Heart right ventricle (tissue), 16 donors: ENCODE results near the gene NUP155. TPM values are rescaled to one million over a fixed set of nuclear protein-coding genes. Genes with fewer than 3 reads are reported as not detected.
"Not testable (repeated sequence)": the region's sequence is repeated elsewhere in the genome, so short reads cannot be mapped to it uniquely, and the experiment has no call there.

ENCODE experiments used
- ATAC-seq, 8 donors: fragments of 200-7000 bp; cut with Tn5 transposase; one replicate each; pipeline ENCODE4 v1.9.1; 2020; ENCODE audit warnings: mild to moderate bottlenecking in 8 of 8, moderate library complexity in 8 of 8, moderate number of reproducible peaks in 1 of 8
- DNase-seq, 2 donors: peaks; one replicate each; pipeline ENCODE4 v3.0.0-alpha.2; 2020
- H3K27ac ChIP-seq, 10 donors: fragments of 200-600 bp; sonication (generic) in 2 of 10; one replicate each; pipeline versions ENCODE4 v1.5.0 to v1.8.0; 2020 to 2022; ENCODE audit warnings: mild to moderate bottlenecking in 3 of 10
- H3K27me3 ChIP-seq, 7 donors: fragments of 200-600 bp; one replicate each; pipeline ENCODE4 v1.8.0; 2021 to 2022; ENCODE audit warnings: mild to moderate bottlenecking in 2 of 7
- H3K36me3 ChIP-seq, 9 donors: fragments of 200-600 bp; sonication (generic) in 1 of 9; one replicate each; pipeline versions ENCODE4 v1.5.0 to v1.8.0; 2020 to 2022; ENCODE audit warnings: mild to moderate bottlenecking in 2 of 9
- H3K4me1 ChIP-seq, 9 donors: fragments of 200-600 bp; sonication (generic) in 1 of 9; one replicate each; pipeline versions ENCODE4 v1.5.0 to v1.8.0; 2020 to 2022; ENCODE audit warnings: mild to moderate bottlenecking in 4 of 9
- H3K4me3 ChIP-seq, 10 donors: fragments of 200-600 bp; sonication (generic) in 2 of 10; one replicate each; pipeline versions ENCODE4 v1.5.0 to v1.8.0; 2020 to 2022; ENCODE audit warnings: mild to moderate bottlenecking in 7 of 10, moderate library complexity in 2 of 10
- H3K9me3 ChIP-seq, 11 donors: fragments of 200-600 bp in 10 of 11; sonication (generic) in 2 of 11; one replicate each; pipeline versions ENCODE4 v1.5.0 to v1.8.0; 2013 to 2022; ENCODE audit warnings: mild to moderate bottlenecking in 2 of 11, control low read depth in 1 of 11, moderate library complexity in 1 of 11
- CTCF ChIP-seq, 9 donors: fragments of 200-600 bp; sonication (generic) in 2 of 9; IDR thresholded peaks; one replicate each; pipeline versions ENCODE4 v1.5.0 to v1.8.0; 2021 to 2022; ENCODE audit warnings: antibody characterized with exemption in 9 of 9, mild to moderate bottlenecking in 5 of 9, moderate library complexity in 1 of 9
- WGBS, 2 donors: extraction: QIAGEN DNeasy Blood & Tissue Kit; methylation state at CpG; one replicate each; pipeline ENCODE4 v1.1.7; 2013; ENCODE audit warnings: inconsistent platforms in 1 of 2; 5-methylcytosine and 5-hydroxymethylcytosine counted together
- intact Hi-C, 10 donors: fragments of 100-400 bp; cut with DNase I; formaldehyde crosslinking; loops; one replicate each; pipeline versions ENCODE4 v1.11.1 to v1.14.2; 2022
- polyA plus RNA-seq, 2 donors: library from polyadenylated mRNA; stranded (reverse); fragments of 200-250 nt; gene quantifications; one replicate each; pipeline ENCODE4 v1.2.3, GENCODE V29; 2013
- total RNA-seq, 10 donors: library from RNA; stranded (reverse); fragmentation: NEBNext Ultra II Directional in 3 of 10; extraction: Animal tissue kit (Norgen Biotek cat#: 25700) in 3 of 10; gene quantifications; one replicate each; pipeline versions ENCODE4 v1.2.1 to v1.2.4, GENCODE V29; 2021 to 2023
- donor health status: Arrhythmogenic right ventricular cardiomyopathy.
- donor health status: ischemic (EF 13 %, LVEDD 7.1; RV severe dilation, severe dysfunction).
- donor health status: healthy with polysubstance abuse.
- donor health status: DM: no; HTN: yes; CAD: no.
- donor health status: DM: no; HTN: no; CAD: no.
- donor health status: ischemic (EF 25% LVEDD 6.9; RV normal size, moderate dysfunction).
- donor health status: ischemic (EF 25% LVEDD 5.7; RV mildly dilated, moderate dysfunction).
- donor health status: healthy.
- donor health status: DM: yes; HTN: yes; CAD: no.
- donor health status: Ischemic cardiomyopathy.
- donor health status: ischemic (EF 35%, LVEDD 5.7; RV mildly dilated, moderate dysfunction).
- donor health status: nonischemic (EF 11% LVEDD 7.7; RV severe dilation, severe dysfunction).
- donor health status: DM: yes; HTN: yes; CAD: no.
- donor health status: PGD.
- donor health status: ischemic (EF 29% LVEDD 5.4; RV normal size, mild dysfunction).
- donor health status: nonischemic (EF 23%, LVEDD 6.1; RV moderate dilation, normal function).

Gene NUP155
- total and polyA plus RNA-seq, 12 donors, result 2.2 to 16.0 (median 13.5) TPM

DNA sequence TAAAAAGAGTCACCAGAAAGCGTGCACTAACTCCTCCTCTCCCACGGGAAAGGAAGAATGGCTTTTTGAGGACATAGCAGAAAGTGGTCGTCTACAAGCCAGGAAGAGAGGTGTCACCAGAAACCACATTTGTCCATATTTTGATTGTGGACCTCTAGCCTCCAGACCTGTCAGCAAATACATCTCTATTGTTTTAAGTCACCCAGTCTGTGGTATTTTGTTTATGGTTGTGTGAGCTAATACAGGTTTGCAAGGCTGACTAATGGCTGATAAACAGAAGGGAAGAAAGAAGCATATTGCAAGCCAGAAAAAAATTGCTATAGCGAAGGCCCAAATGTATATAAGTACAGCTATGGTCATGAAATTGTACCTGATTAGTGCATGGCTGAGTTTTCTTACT, 29.6 kb upstream of the NUP155 start:
- DNase-seq (no peak), ATAC-seq (no peak)
- 88% methylated on average over 4 of the region's 4 CpGs for WGBS, 2 donors
- H3K4me1 ChIP-seq, result peaks cover 0 to 7% (median 0%) of the 10 kb centered on the region in 9 donors
- peaks cover 0 to 94% (median 0%) of the 10 kb centered on the region in 9 donors for H3K36me3 ChIP-seq
- no peaks in the 10 kb centered on the region for H3K9me3 ChIP-seq
- no peak for TF ChIP-seq CTCF (IDR thresholded peaks at IDR 0.05)
- H3K4me3 ChIP-seq, result no peak overlapping the region
- no peaks in the 10 kb centered on the region for H3K27me3 ChIP-seq
- H3K27ac ChIP-seq, result no peak overlapping the region
- intact Hi-C loops, result no loop called here

DNA sequence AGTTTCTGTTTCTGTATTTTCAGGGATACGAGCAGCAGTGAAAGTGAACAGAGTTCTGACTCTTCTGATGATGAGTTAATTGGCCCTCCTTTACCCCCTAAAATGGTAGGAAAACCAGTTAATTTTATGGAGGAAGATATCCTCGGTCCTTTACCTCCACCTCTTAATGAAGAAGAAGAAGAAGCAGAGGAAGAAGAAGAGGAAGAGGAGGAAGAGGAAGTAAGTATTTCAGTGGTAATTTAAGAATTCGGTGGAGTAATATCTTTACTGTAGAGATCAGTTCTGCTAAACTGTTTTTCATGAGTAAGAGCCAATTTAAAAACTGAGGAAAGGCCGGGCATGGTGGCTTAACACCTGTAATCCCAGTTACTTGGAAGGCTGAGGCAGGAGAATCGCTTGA, 25.4 kb upstream of the NUP155 start:
- H3K27me3 ChIP-seq, result no peaks in the 10 kb centered on the region
- ATAC-seq (no peak), DNase-seq (no peak)
- intact Hi-C loops, result no loop called here
- H3K4me1 ChIP-seq, result peaks cover 0 to 7% (median 0%) of the 10 kb centered on the region in 9 donors
- WGBS, 2 donors, result 92 to 93% methylated on average over 5 of the region's 5 CpGs
- H3K27ac ChIP-seq, result no peak overlapping the region
- no peak for TF ChIP-seq CTCF (IDR thresholded peaks at IDR 0.05)
- peaks cover 0 to 97% (median 21%) of the 10 kb centered on the region in 9 donors for H3K36me3 ChIP-seq
- H3K4me3 ChIP-seq, result no peak overlapping the region
- no peaks in the 10 kb centered on the region for H3K9me3 ChIP-seq

DNA sequence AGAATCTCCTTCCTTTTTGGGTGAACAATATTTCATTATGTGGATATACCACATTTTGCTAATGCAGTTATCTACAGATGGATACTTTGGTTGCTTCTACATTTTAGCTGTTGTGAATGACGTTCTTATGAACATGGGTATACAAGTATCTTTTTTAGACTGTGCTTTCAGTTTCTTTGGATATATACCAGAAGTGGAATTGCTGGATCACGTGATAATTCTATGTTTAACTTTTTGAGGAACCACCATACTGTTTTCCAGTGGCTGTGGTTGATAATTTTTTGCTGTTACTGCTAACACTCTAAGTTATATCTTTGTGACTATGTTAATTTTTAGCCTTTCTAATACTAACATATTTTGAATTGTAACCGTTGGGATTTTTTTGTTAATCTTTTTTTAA, 20.7 kb upstream of the NUP155 start:
- no peak for ATAC-seq
- H3K36me3 ChIP-seq, result peaks cover 0 to 72% (median 21%) of the 10 kb centered on the region in 9 donors
- H3K27ac ChIP-seq, result peak overlapping the region in 1 of 10 donors; percentile 31
- WGBS, 2 donors, result 86 to 90% methylated on average over 3 of the region's 3 CpGs
- H3K27me3 ChIP-seq, result no peaks in the 10 kb centered on the region
- H3K4me1 ChIP-seq, result peaks cover 0 to 5% (median 0%) of the 10 kb centered on the region in 9 donors
- intact Hi-C loops, result no loop called here
- DNase-seq, result no peak
- H3K4me3 ChIP-seq, result no peak overlapping the region
- H3K9me3 ChIP-seq, result no peaks in the 10 kb centered on the region
- no peak for TF ChIP-seq CTCF (IDR thresholded peaks at IDR 0.05)

DNA sequence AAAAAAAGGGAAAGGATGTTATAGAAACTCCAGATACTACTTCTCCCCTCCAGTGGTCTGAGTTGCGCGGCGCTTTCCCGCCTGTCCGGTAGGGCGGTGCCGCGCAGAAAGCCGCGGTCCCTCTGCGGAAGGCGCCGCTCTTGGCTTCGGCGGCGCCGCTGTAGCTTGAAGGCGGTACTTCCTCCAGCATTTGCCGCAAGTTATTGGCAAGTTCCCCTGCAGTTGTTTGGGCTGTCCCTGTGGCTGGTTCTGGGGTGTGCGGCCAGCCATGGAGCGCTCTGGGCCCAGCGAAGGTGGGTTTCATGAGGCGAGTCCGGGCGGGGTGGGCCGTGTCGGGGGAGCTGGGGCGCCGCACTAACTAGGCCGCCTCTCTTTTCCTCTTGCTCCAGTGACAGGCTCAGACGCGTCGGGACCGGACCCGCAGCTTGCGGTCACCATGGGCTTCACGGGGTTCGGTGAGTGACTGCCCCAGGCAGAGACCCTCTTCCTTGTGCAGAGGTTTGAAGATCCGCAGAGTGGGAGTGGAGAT, 8.3 kb upstream of the NUP155 start, which contains the start of gene WDR70:
Gene WDR70 (plus strand): TSS at position 219 of the 529 bp plus-strand sequence. CDS start 50 bp downstream, at position 269.
- H3K9me3 ChIP-seq, intact Hi-C loops, H3K27me3 ChIP-seq: not testable (repeated sequence)
- H3K36me3 ChIP-seq, result peaks cover 0 to 37% (median 17%) of the 10 kb centered on the region in 9 donors
- peak within 1 kb of the TSS; percentile 77 to 99 (median 92) for H3K4me3 ChIP-seq
- peak; percentile 25 to 79 (median 60) for TF ChIP-seq CTCF (IDR thresholded peaks at IDR 0.05)
- H3K4me1 ChIP-seq, result peaks cover 0 to 16% (median 10%) of the 10 kb centered on the region in 9 donors
- peak within 1 kb of the TSS in 9 of 10 donors; percentile 33 to 85 (median 77) for H3K27ac ChIP-seq
- WGBS, 2 donors, result 0 to 1% methylated on average over 36 to 38 of the region's 39 CpGs
- peak; percentile 97 to 100 (median 99) for ATAC-seq
- peak; percentile 85 to 87 for DNase-seq

- 92 to 96% methylated on average over 12 of the region's 12 CpGs for WGBS, 2 donors
- H3K27ac ChIP-seq, intact Hi-C loops, H3K4me3 ChIP-seq, H3K27me3 ChIP-seq, ATAC-seq, H3K9me3 ChIP-seq, DNase-seq: not testable (repeated sequence)
- peaks cover 0 to 16% (median 10%) of the 10 kb centered on the region in 9 donors for H3K4me1 ChIP-seq
- H3K36me3 ChIP-seq, result peaks cover 0 to 26% (median 6%) of the 10 kb centered on the region in 9 donors
Measured at GRCh38 chr5:37378066-37378465, 7.2 kb upstream of the NUP155 start.
